Gastrocnemius medialis (tissue), 4 donors: ENCODE measurements around the gene NPIPA8. TPM values are rescaled to one million over a fixed set of nuclear protein-coding genes. Genes with fewer than 3 reads are reported as not detected.
"Not testable (repeated sequence)": the region's sequence is repeated elsewhere in the genome, so short reads cannot be mapped to it uniquely, and the experiment has no call there.

ENCODE experiments used
- ATAC-seq, 2 donors: fragments of 150-250 bp; one replicate each; pipeline ENCODE4 v1.9.1; 2016
- DNase-seq, 2 donors: peaks; one replicate each; pipeline ENCODE4 v3.0.0-alpha.2; 2019
- H3K27ac ChIP-seq, 4 donors: fragments of 200-600 bp; sonication (generic); 1 replicate in 1 of 4; 2 replicates in 3 of 4; pipeline ENCODE4 v1.5.1; 2016 to 2018; ENCODE audit warnings: mild to moderate bottlenecking in 2 of 4, moderate library complexity in 1 of 4
- H3K27me3 ChIP-seq, 3 donors: fragments of 200-600 bp; sonication (generic) in 2 of 3; 1 replicate in 1 of 3; 2 replicates in 2 of 3; pipeline versions ENCODE4 v1.5.1 to v1.6.0; 2016 to 2019; ENCODE audit warnings: mild to moderate bottlenecking in 1 of 3, moderate library complexity in 1 of 3
- H3K36me3 ChIP-seq, 2 donors: fragments of 200-600 bp; sonication (generic) in 1 of 2; one replicate each; pipeline ENCODE4 v1.5.1; 2017 to 2018
- H3K4me1 ChIP-seq, 2 donors: fragments of 200-600 bp; sonication (generic) in 1 of 2; one replicate each; pipeline ENCODE4 v1.5.1; 2016 to 2017; ENCODE audit warnings: mild to moderate bottlenecking in 2 of 2
- H3K4me3 ChIP-seq, 4 donors: fragments of 200-600 bp; sonication (generic) in 3 of 4; 1 replicate in 1 of 4; 2 replicates in 3 of 4; pipeline ENCODE4 v1.5.1; 2016 to 2019; ENCODE audit warnings: mild to moderate bottlenecking in 2 of 4
- H3K9me3 ChIP-seq, 3 donors: fragments of 200-600 bp; sonication (generic) in 2 of 3; 1 replicate in 1 of 3; 2 replicates in 2 of 3; pipeline ENCODE4 v1.5.1; 2016 to 2019
- in situ Hi-C, 4 donors: fragments of 200-750 bp; cut with MboI; loops; one replicate each; pipeline versions ENCODE4 v1.15.0 to v1.8.0; 2017; ENCODE audit warnings: low sequenced_read_pairs in 4 of 4
- intact Hi-C: fragments of 100-400 bp; cut with DNase I; formaldehyde crosslinking; loops from one replicate; pipeline ENCODE4 v1.15.1; 2023; ENCODE audit warnings: low total_unique reads
- total RNA-seq, 4 donors: library from RNA; depleted of rRNA; stranded (reverse); fragments of >200 nt; gene quantifications; one replicate each; pipeline versions ENCODE4 v1.1.0 to v1.2.3, GENCODE V29; 2016

The NPIPA8 gene
- 10 to 100 TPM in 2 of 4 donors, 1 to 10 TPM in 1, under 1 TPM in 1; 0.51 to 32.2 (median 11.7) TPM for total RNA-seq

GRCh38 chr16:18336636-18337035, at the start of gene NPIPA8:
Gene NPIPA8 (minus strand): TSS chr16:18336736. CDS start chr16:18332662, 4,074 bp downstream.
- not testable (repeated sequence) for H3K4me1 ChIP-seq

GRCh38 chr16:18385285-18385684, 48.7 kb upstream of the NPIPA8 start:
- H3K27ac ChIP-seq, H3K4me1 ChIP-seq, ATAC-seq, H3K36me3 ChIP-seq, in situ Hi-C loops, DNase-seq, H3K4me3 ChIP-seq, H3K27me3 ChIP-seq, H3K9me3 ChIP-seq, intact Hi-C loops: not testable (repeated sequence)

More at GRCh38 chr16:18336636-18337035, at the start of gene NPIPA8:
- H3K4me3 ChIP-seq, in situ Hi-C loops, DNase-seq, H3K36me3 ChIP-seq, H3K9me3 ChIP-seq, intact Hi-C loops, H3K27ac ChIP-seq, H3K27me3 ChIP-seq, ATAC-seq: not testable (repeated sequence)

- H3K27ac ChIP-seq, H3K36me3 ChIP-seq, H3K4me1 ChIP-seq, H3K4me3 ChIP-seq, DNase-seq, intact Hi-C loops, in situ Hi-C loops, H3K9me3 ChIP-seq, ATAC-seq, H3K27me3 ChIP-seq: not testable (repeated sequence)
These were observed 48.3 kb upstream of the NPIPA8 start for GRCh38 chr16:18384869-18385268.

- H3K27ac ChIP-seq, intact Hi-C loops, H3K36me3 ChIP-seq, H3K4me1 ChIP-seq, DNase-seq, H3K9me3 ChIP-seq, H3K4me3 ChIP-seq, in situ Hi-C loops, H3K27me3 ChIP-seq: not testable (repeated sequence)
- ATAC-seq = peak in 1 of 2 donors; percentile 33
These were observed 47.6 kb upstream of the NPIPA8 start for GRCh38 chr16:18384098-18384636.

GRCh38 chr16:18382696-18383095, 46.2 kb upstream of the NPIPA8 start:
- ATAC-seq, H3K9me3 ChIP-seq, H3K27ac ChIP-seq, DNase-seq, H3K4me3 ChIP-seq, in situ Hi-C loops, H3K4me1 ChIP-seq, H3K27me3 ChIP-seq, H3K36me3 ChIP-seq, intact Hi-C loops: not testable (repeated sequence)

- H3K4me3 ChIP-seq, H3K27me3 ChIP-seq, H3K36me3 ChIP-seq, H3K27ac ChIP-seq, H3K4me1 ChIP-seq, intact Hi-C loops, in situ Hi-C loops, H3K9me3 ChIP-seq, ATAC-seq: not testable (repeated sequence)
- DNase-seq = peak; percentile 5 to 22
These were observed 11.2 kb upstream of the NPIPA8 start for GRCh38 chr16:18347742-18348141.

- H3K9me3 ChIP-seq, DNase-seq, H3K36me3 ChIP-seq, H3K4me1 ChIP-seq, intact Hi-C loops, H3K4me3 ChIP-seq, H3K27me3 ChIP-seq, ATAC-seq, in situ Hi-C loops, H3K27ac ChIP-seq: not testable (repeated sequence)
These were observed 10.5 kb upstream of the NPIPA8 start for GRCh38 chr16:18346993-18347392.

- H3K27ac ChIP-seq, intact Hi-C loops, H3K4me3 ChIP-seq: not testable (repeated sequence)
These were observed 8.1 kb upstream of the NPIPA8 start for GRCh38 chr16:18344634-18345033.

GRCh38 chr16:18341986-18342385, 5.5 kb upstream of the NPIPA8 start:
- H3K27me3 ChIP-seq, DNase-seq, intact Hi-C loops, in situ Hi-C loops, H3K4me1 ChIP-seq, ATAC-seq, H3K36me3 ChIP-seq, H3K9me3 ChIP-seq, H3K27ac ChIP-seq, H3K4me3 ChIP-seq: not testable (repeated sequence)

More at GRCh38 chr16:18344634-18345033, 8.1 kb upstream of the NPIPA8 start:
- H3K36me3 ChIP-seq, H3K4me1 ChIP-seq, ATAC-seq, DNase-seq, H3K27me3 ChIP-seq, in situ Hi-C loops, H3K9me3 ChIP-seq: not testable (repeated sequence)

- intact Hi-C loops, H3K27ac ChIP-seq, H3K4me1 ChIP-seq, H3K4me3 ChIP-seq, DNase-seq, in situ Hi-C loops, ATAC-seq, H3K36me3 ChIP-seq, H3K9me3 ChIP-seq, H3K27me3 ChIP-seq: not testable (repeated sequence)
These were observed 5.0 kb upstream of the NPIPA8 start for GRCh38 chr16:18341417-18341960.

GRCh38 chr16:18339210-18339609, 2.7 kb upstream of the NPIPA8 start:
- H3K36me3 ChIP-seq, ATAC-seq, H3K27ac ChIP-seq, DNase-seq, H3K4me3 ChIP-seq, H3K4me1 ChIP-seq, in situ Hi-C loops, H3K9me3 ChIP-seq, H3K27me3 ChIP-seq, intact Hi-C loops: not testable (repeated sequence)

GRCh38 chr16:18311811-18312210, 24.7 kb downstream of the NPIPA8 start:
- ATAC-seq, H3K27me3 ChIP-seq, H3K27ac ChIP-seq, intact Hi-C loops, DNase-seq, H3K36me3 ChIP-seq, in situ Hi-C loops, H3K4me3 ChIP-seq, H3K4me1 ChIP-seq, H3K9me3 ChIP-seq: not testable (repeated sequence)
